K562 (cell line): ENCODE measurements around the gene MFSD11. TPM values are rescaled to one million over a fixed set of nuclear protein-coding genes. Genes with fewer than 3 reads are reported as not detected.

ENCODE experiments used
- ATAC-seq: fragments of 200-7000 bp; cut with Tn5 transposase; 3 replicates; pipeline ENCODE4 v1.9.1; 2020; ENCODE audit warnings: moderate library complexity
- BruUV-seq: library from RNA; stranded (reverse); fragments of 400-500 nt; replicated peaks from 2 replicates; lab custom pipeline; 2021; lab: Mats Ljungman, UMichigan
- CTCF ChIA-PET: fragments of 300-600 bp; formaldehyde crosslinking; extraction: SDS; loops from one replicate; lab custom pipeline; 2021; ENCODE audit warnings: low intra/inter-chr PET ratio; lab: Yijun Ruan, JAX
- POLR2A ChIA-PET: fragments of 300-600, 350-650 bp; sonication (Branson Sonifier 250); formaldehyde crosslinking; extraction: SDS; loops from one replicate; lab custom pipeline; 2021; ENCODE audit warnings: antibody characterized with exemption, inconsistent platforms; lab: Yijun Ruan, JAX
- DNase-seq, 4 experiments: peaks; one replicate each; pipeline versions ENCODE4 v3.0.0 to v3.0.0-alpha.2; 2011 to 2018; ENCODE audit warnings: low spot score in 3 of 4, mixed read lengths in 3 of 4; ENCODE audit errors: extremely low read depth in 1 of 4
- FAIRE-seq: peaks from 2 replicates; lab custom pipeline; 2011; peaks lifted over from hg19 to GRCh38; lab: Jason Lieb, UNC
- H2AFZ ChIP-seq: 2 replicates; pipeline ENCODE4 v1.6.0; 2011; ENCODE audit warnings: low read depth, low read length, control low read depth, inconsistent platforms
- H3K27ac ChIP-seq: fragments of 200-600 bp; 3 replicates; pipeline ENCODE4 v1.8.0; 2011; ENCODE audit warnings: low read depth, mild to moderate bottlenecking, control low read depth, inconsistent platforms, low read length, moderate library complexity, mixed read lengths; ENCODE audit errors: extremely low read depth
- H3K27me3 ChIP-seq, 2 experiments: fragments of 300-600 bp in 1 of 2; 2 replicates in 1 of 2; 3 replicates in 1 of 2; pipeline versions ENCODE4 v1.6.0 to v1.8.0; 2011; ENCODE audit warnings: inconsistent platforms in 2 of 2, low read length in 2 of 2, mild to moderate bottlenecking in 1 of 2, mixed read lengths in 1 of 2, moderate library complexity in 1 of 2; ENCODE audit not compliant: control insufficient read depth in 2 of 2, insufficient read depth in 2 of 2
- H3K36me3 ChIP-seq: fragments of 300-600 bp; 3 replicates; pipeline ENCODE4 v1.8.0; 2011; ENCODE audit warnings: mild to moderate bottlenecking, low read length, inconsistent platforms; ENCODE audit not compliant: control insufficient read depth, insufficient read depth
- H3K4me1 ChIP-seq, 2 experiments: fragments of 200-600 bp in 1 of 2; replicated peaks in 1 of 2; 2 replicates in 1 of 2; 3 replicates in 1 of 2; pipeline versions ENCODE4 v1.5.1 to v1.8.0; 2011; ENCODE audit warnings: inconsistent platforms in 2 of 2, low read length in 2 of 2, mild to moderate bottlenecking in 1 of 2, mixed read lengths in 1 of 2, moderate library complexity in 1 of 2; ENCODE audit not compliant: control insufficient read depth in 2 of 2, insufficient read depth in 2 of 2
- H3K4me2 ChIP-seq: 2 replicates; pipeline ENCODE4 v1.6.1; 2011; ENCODE audit warnings: low read length, control low read depth, inconsistent platforms, mixed read lengths; ENCODE audit not compliant: insufficient read depth
- H3K4me3 ChIP-seq: fragments of 200-600 bp; sonication (generic), shearing (Covaris generic); 2 replicates; pipeline ENCODE4 v1.5.1; 2016; ENCODE audit warnings: control low read depth, inconsistent platforms
- H3K79me2 ChIP-seq: fragments of 200-600 bp; 3 replicates; pipeline ENCODE4 v1.8.0; 2011; ENCODE audit warnings: low read length, inconsistent platforms; ENCODE audit not compliant: control insufficient read depth, insufficient read depth
- H3K9ac ChIP-seq, 2 experiments: 2 replicates each; pipeline versions ENCODE4 v1.6.0 to v1.6.1; 2011; ENCODE audit warnings: low read depth in 2 of 2, low read length in 2 of 2, control low read depth in 1 of 2, inconsistent platforms in 1 of 2, mild to moderate bottlenecking in 1 of 2, mixed read lengths in 1 of 2; ENCODE audit not compliant: insufficient read depth in 1 of 2
- H3K9me1 ChIP-seq: one replicate; pipeline ENCODE4 v1.6.0; 2011; ENCODE audit warnings: inconsistent platforms, mild to moderate bottlenecking, low read length, moderate library complexity; ENCODE audit not compliant: control insufficient read depth, insufficient read depth
- H3K9me3 ChIP-seq: replicated peaks from 2 replicates; pipeline ENCODE4 v1.5.1; 2011; ENCODE audit warnings: low read depth, low read length, inconsistent platforms; ENCODE audit not compliant: control insufficient read depth, insufficient read depth
- H4K20me1 ChIP-seq: replicated peaks from 2 replicates; pipeline ENCODE4 v1.6.1; 2011; ENCODE audit warnings: low read length, inconsistent platforms, mixed read lengths; ENCODE audit not compliant: control insufficient read depth, insufficient read depth
- BACH1 ChIP-seq: fragments of 200-800 bp; sonication (Bioruptor generic); IDR thresholded peaks from 2 replicates; pipeline ENCODE4 v1.6.1; 2016; ENCODE audit warnings: missing genetic modification characterization, missing compliant biosample characterization
- EGR1 ChIP-seq: fragments of 450-650 bp; conservative IDR thresholded peaks from 2 replicates; pipeline ENCODE4 v1.6.1; 2017; ENCODE audit warnings: mild to moderate bottlenecking
- ESRRA ChIP-seq: fragments of 450-650 bp; IDR thresholded peaks from 2 replicates; pipeline ENCODE4 v1.6.1; 2014; ENCODE audit warnings: low read depth, mild to moderate bottlenecking, moderate library complexity, borderline replicate concordance
- GABPA ChIP-seq: fragments of 200-800 bp; sonication (Bioruptor generic); conservative IDR thresholded peaks from 2 replicates; pipeline ENCODE4 v1.6.1; 2016; ENCODE audit warnings: low read depth, missing genetic modification characterization, missing compliant biosample characterization
- HOMEZ ChIP-seq: fragments of 250-450 bp; sonication (Bioruptor Pico); IDR thresholded peaks from 2 replicates; pipeline ENCODE4 v1.4.0; 2020; ENCODE audit warnings: mild to moderate bottlenecking, moderate library complexity
- JUN ChIP-seq, 2 experiments: sonication (generic) in 1 of 2; formaldehyde crosslinking in 1 of 2; IDR thresholded peaks; 2 replicates each; pipeline versions ENCODE4 v1.6.1 to v1.8.0; 2012 to 2022; ENCODE audit warnings: borderline replicate concordance in 2 of 2, mild to moderate bottlenecking in 2 of 2, improper control_type of control experiment in 1 of 2, low read depth in 1 of 2, low read length in 1 of 2, missing genetic modification reagents in 1 of 2
- KDM5B ChIP-seq: fragments of 200-600 bp; sonication (generic); IDR thresholded peaks from 2 replicates; pipeline ENCODE4 v1.6.1; 2012; ENCODE audit warnings: low read depth, mild to moderate bottlenecking, moderate library complexity, low read length, control low read depth, inconsistent platforms; ENCODE audit not compliant: insufficient replicate concordance
- MCM7 ChIP-seq, 2 experiments: fragments of 450-650 bp; IDR thresholded peaks; 2 replicates each; pipeline ENCODE4 v1.6.1; 2016 to 2018
- MTA1 ChIP-seq: fragments of 450-650 bp; IDR thresholded peaks from 2 replicates; pipeline ENCODE4 v1.6.1; 2017; ENCODE audit warnings: borderline replicate concordance
- MYNN ChIP-seq, 2 experiments: sonication (generic); formaldehyde crosslinking in 1 of 2; IDR thresholded peaks; 2 replicates each; pipeline versions ENCODE4 v1.5.0 to v1.6.1; 2016 to 2020; ENCODE audit warnings: antibody characterized with exemption in 1 of 2, missing genetic modification reagents in 1 of 2
- PHF20 ChIP-seq: fragments of 450-650 bp; IDR thresholded peaks from 2 replicates; pipeline ENCODE4 v1.6.1; 2018; ENCODE audit not compliant: partially characterized antibody
- POLR2G ChIP-seq: fragments of 200-400 bp; formaldehyde crosslinking; IDR thresholded peaks from 2 replicates; pipeline ENCODE4 v1.6.1; 2017; ENCODE audit warnings: low read depth, mild to moderate bottlenecking, antibody characterized with exemption, low read length, moderate library complexity
- RAD51 ChIP-seq: fragments of 450-650 bp; IDR thresholded peaks from 2 replicates; pipeline ENCODE4 v1.7.1; 2016; ENCODE audit warnings: low read depth, mild to moderate bottlenecking, borderline replicate concordance
- RFX7 ChIP-seq: fragments of 250-450 bp; sonication (Bioruptor Pico); IDR thresholded peaks from 2 replicates; pipeline ENCODE4 v1.5.1; 2021; ENCODE audit warnings: mild to moderate bottlenecking
- SMC3 ChIP-seq: conservative IDR thresholded peaks from 2 replicates; pipeline ENCODE4 v1.6.1; 2011; ENCODE audit warnings: low read depth, low read length, improper control_type of control experiment; ENCODE audit not compliant: insufficient read depth
- TCF7L2 ChIP-seq: fragments of 150-350 bp; IDR thresholded peaks from 2 replicates; pipeline ENCODE4 v1.6.1; 2016; ENCODE audit warnings: low read depth, mild to moderate bottlenecking, low read length, moderate library complexity
- U2AF1 ChIP-seq: fragments of 200-400 bp; formaldehyde crosslinking; optimal IDR thresholded peaks from 2 replicates; pipeline ENCODE3; 2017; ENCODE audit warnings: mild to moderate bottlenecking, low read depth, low read length, moderate library complexity
- ZNF124 ChIP-seq: sonication (generic); formaldehyde crosslinking; IDR thresholded peaks from 2 replicates; pipeline ENCODE4 v1.8.1; 2022; ENCODE audit warnings: missing genetic modification reagents
- ZNF583 ChIP-seq: fragments of 250-450 bp; sonication (Bioruptor Pico); IDR thresholded peaks from 2 replicates; pipeline ENCODE4 v1.4.0; 2020
- WGBS: fragments of 100-300 bp; shearing (Covaris generic); methylation state at CpG from one replicate; pipeline ENCODE4 v1.1.6; 2016; ENCODE audit warnings: low coverage, mixed read lengths; ENCODE audit not compliant: insufficient coverage; ENCODE audit errors: missing lambda C conversion rate; 5-methylcytosine and 5-hydroxymethylcytosine counted together
- in situ Hi-C: fragments of 300-500 bp; cut with MboI; formaldehyde crosslinking; loops from 4 replicates; pipeline ENCODE4 v1.15.0; 2018; ENCODE audit warnings: inconsistent platforms, mixed read lengths
- intact Hi-C: fragments of 100-400 bp; cut with micrococcal nuclease; formaldehyde crosslinking; loops from 2 replicates; pipeline ENCODE4 v1.14.2; 2022
- polyA plus RNA-seq, 8 experiments: library from polyadenylated mRNA; depleted of rRNA in 4 of 8; stranded (reverse) in 5 of 8; unstranded in 3 of 8; fragments of >200 nt; fragmentation: Nextera tagmentation in 2 of 8; fragmentation: Illumina TruSeq in 1 of 8; extraction: Ambion mirVana in 2 of 8; extraction: Trizol in 1 of 8; gene quantifications; 2 replicates each; pipeline versions ENCODE4 v1.2.1 to v1.2.3, GENCODE V29; 2011 to 2014; ENCODE audit warnings: inconsistent platforms in 1 of 8, missing spikeins in 1 of 8
- total RNA-seq, 7 experiments: library from RNA; depleted of rRNA in 6 of 7; stranded (reverse); fragments of >200 nt in 6 of 7; fragmentation: Illumina TruSeq in 2 of 7; extraction: Trizol in 2 of 7; gene quantifications; 2 replicates each; pipeline versions ENCODE4 v1.2.1 to v1.2.3, GENCODE V29; 2011 to 2021; ENCODE audit warnings: low replicate concordance in 1 of 7

MFSD11 gene
- total and polyA plus RNA-seq, 9 of the 15 experiments (the other 6 are each of a cell fraction or from before 2014, with no cell fraction given): 14.4 to 24.5 (median 19.9) TPM

DNA sequence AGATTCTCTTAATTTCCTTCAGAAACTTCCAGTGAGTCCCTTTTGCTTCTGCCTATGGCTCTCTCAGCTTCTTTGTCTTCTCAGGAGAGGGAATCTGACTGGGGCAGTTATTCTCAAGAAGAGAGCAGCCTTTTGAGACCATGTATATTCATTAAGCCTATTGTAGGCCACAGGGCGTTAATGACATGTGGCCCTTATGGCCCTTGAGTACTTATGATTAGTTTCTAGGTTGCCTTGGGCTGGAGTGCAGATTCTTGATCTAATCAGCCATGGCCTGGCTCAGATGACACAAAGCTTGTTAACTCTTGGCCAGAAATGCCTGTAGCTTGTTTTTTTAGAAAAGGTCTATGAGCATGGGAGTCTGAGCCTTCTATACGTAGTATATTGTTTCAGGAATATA lies 17.4 kb downstream of the MFSD11 start:
- no peak overlapping the region for H2AFZ ChIP-seq
- no peak for TF ChIP-seq KDM5B
- no peak for TF ChIP-seq ESRRA
- no peak for TF ChIP-seq EGR1
- no peak for TF ChIP-seq MTA1
- no peak for TF ChIP-seq PHF20
- no peak for TF ChIP-seq TCF7L2
- TF ChIP-seq RAD51: no peak
- no peak for TF ChIP-seq MYNN (IDR thresholded peaks at IDR 0.05)
- no peak for TF ChIP-seq MYNN (CRISPR knock-in tag; IDR thresholded peaks at IDR 0.05)
- no peak for TF ChIP-seq ZNF583 (CRISPR knock-in tag)
- TF ChIP-seq JUN (IDR thresholded peaks at IDR 0.05; ENCODE audit: borderline replicate concordance, low read depth, low read length): no peak
- TF ChIP-seq JUN (CRISPR knock-in tag; IDR thresholded peaks at IDR 0.05; ENCODE audit: borderline replicate concordance): no peak
- TF ChIP-seq GABPA: no peak
- no peak for TF ChIP-seq ZNF124 (CRISPR knock-in tag)
- no peak for TF ChIP-seq RFX7 (CRISPR knock-in tag)
- no peak for TF ChIP-seq BACH1 (tag)
- TF ChIP-seq MCM7 (IDR thresholded peaks at IDR 0.05): no peak
- no peak for TF ChIP-seq U2AF1
- TF ChIP-seq SMC3: no peak
- no peak for TF ChIP-seq POLR2G
- no peak for TF ChIP-seq HOMEZ (CRISPR knock-in tag)
- H3K36me3 ChIP-seq: peaks cover 30% of the 10 kb centered on the region
- no peaks in the 10 kb centered on the region for H3K27me3 ChIP-seq
- no peaks in the 10 kb centered on the region for H3K79me2 ChIP-seq
- BruUV-seq: no TSS peak
- no peak overlapping the region for H3K9ac ChIP-seq
- H3K4me1 ChIP-seq: no peaks in the 10 kb centered on the region
- DNase-seq: peak in 2 of 4 experiments; percentile 12 to 17
- CTCF ChIA-PET: no interaction called here
- H3K9me1 ChIP-seq: no peaks in the 10 kb centered on the region
- H3K9me3 ChIP-seq: no peaks in the 10 kb centered on the region
- POLR2A ChIA-PET: interaction anchor here (0.6 to 1.7 kb wide), 4 partner anchors 13 to 20 kb away, joined by 3 to 17 read pairs (median 3); partner anchors contain the start of genes MFSD11 and SRSF2
- in situ Hi-C loops: no loop called here
- ATAC-seq: no peak
- no peaks in the 10 kb centered on the region for H4K20me1 ChIP-seq
- no peak overlapping the region for H3K4me2 ChIP-seq
- H3K27ac ChIP-seq: no peak overlapping the region
- 82% methylated on average over 2 of the region's 2 CpGs for WGBS
- H3K4me3 ChIP-seq: no peak overlapping the region
- intact Hi-C loops: no loop called here
- no peak for FAIRE-seq
